Activated B cell treated with CpG ODN at 0.5 μM for 24 hours (primary cell): Measurements from ENCODE around the gene APLNR. TPM values are rescaled to one million over a fixed set of nuclear protein-coding genes. Genes with fewer than 3 reads are reported as not detected.

Experiments
- ATAC-seq: fragments of 200-7000 bp; cut with Tn5 transposase; one replicate; pipeline ENCODE4 v1.10.0; 2021; ENCODE audit warnings: low read depth, mild to moderate bottlenecking, moderate library complexity
- CTCF ChIA-PET: fragments of 350-600 bp; sonication (Branson Sonifier 250); formaldehyde crosslinking; loops from one replicate; lab custom pipeline; 2021; ENCODE audit warnings: antibody characterized with exemption; lab: Charles Lee
- POLR2A ChIA-PET: fragments of 350-600 bp; sonication (Branson Sonifier 250); formaldehyde crosslinking; loops from one replicate; lab custom pipeline; 2021; ENCODE audit warnings: antibody characterized with exemption; lab: Charles Lee
- DNase-seq: peaks from one replicate; pipeline ENCODE4 v3.0.0; 2022
- H3K27ac Mint-ChIP-seq: one replicate; pipeline ENCODE4 v1.8.0; 2020; ENCODE audit warnings: mixed read lengths
- H3K27me3 Mint-ChIP-seq: one replicate; pipeline ENCODE4 v1.8.0; 2021; ENCODE audit warnings: mixed read lengths
- H3K36me3 Mint-ChIP-seq: one replicate; pipeline ENCODE4 v1.8.0; 2021; ENCODE audit warnings: low read depth, mixed read lengths
- H3K4me1 Mint-ChIP-seq: one replicate; pipeline ENCODE4 v1.8.0; 2021; ENCODE audit warnings: mixed read lengths
- H3K4me3 Mint-ChIP-seq: one replicate; pipeline ENCODE4 v1.8.0; 2020; ENCODE audit warnings: mild to moderate bottlenecking, mixed read lengths
- H3K9me3 Mint-ChIP-seq: one replicate; pipeline ENCODE4 v1.8.0; 2020; ENCODE audit warnings: mixed read lengths
- CTCF ChIP-seq: fragments of 200-600 bp; IDR thresholded peaks from one replicate; pipeline ENCODE4 v1.8.0; 2022; ENCODE audit warnings: antibody characterized with exemption, mild to moderate bottlenecking
- intact Hi-C: fragments of 100-400 bp; cut with micrococcal nuclease; formaldehyde crosslinking; loops from one replicate; pipeline ENCODE4 v1.15.1; 2024
- total RNA-seq: library from RNA; stranded (reverse); gene quantifications from 2 replicates; pipeline ENCODE4 v1.2.3, GENCODE V29; 2022

The APLNR gene
- total RNA-seq, 1 donor from 2014 or later, result not detected

DNA sequence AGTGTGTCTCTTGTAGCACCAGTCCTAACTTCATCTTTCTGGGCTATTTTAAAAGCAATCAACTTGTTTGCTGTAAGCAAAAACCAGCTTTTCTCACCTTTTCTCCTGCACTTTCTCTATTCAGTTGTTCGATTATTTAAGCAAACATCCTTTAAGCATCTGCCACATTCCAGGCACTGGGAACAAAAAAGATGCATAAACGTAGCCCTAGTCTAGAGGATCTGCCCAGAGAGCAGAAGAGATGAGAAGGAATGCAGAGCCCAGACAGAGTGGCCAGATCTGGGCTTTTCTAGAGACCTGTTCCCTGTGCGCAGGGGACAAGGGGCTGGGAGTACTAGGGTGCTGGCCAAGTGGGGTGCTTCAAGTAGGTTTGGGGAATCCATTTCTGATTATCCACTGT lies 8.4 kb downstream of the APLNR start:
- intact Hi-C loops, result no loop called here
- no peak for TF ChIP-seq CTCF
- ATAC-seq (no peak), DNase-seq (no peak)
- H3K27ac Mint-ChIP-seq, result no peak overlapping the region
- H3K36me3 Mint-ChIP-seq, result no peaks in the 10 kb centered on the region
- no peak overlapping the region for H3K4me3 Mint-ChIP-seq
- H3K4me1 Mint-ChIP-seq, result no peaks in the 10 kb centered on the region
- POLR2A ChIA-PET, result no interaction called here
- no peaks in the 10 kb centered on the region for H3K9me3 Mint-ChIP-seq
- CTCF ChIA-PET, result no interaction called here
- peaks cover 22% of the 10 kb centered on the region for H3K27me3 Mint-ChIP-seq

DNA sequence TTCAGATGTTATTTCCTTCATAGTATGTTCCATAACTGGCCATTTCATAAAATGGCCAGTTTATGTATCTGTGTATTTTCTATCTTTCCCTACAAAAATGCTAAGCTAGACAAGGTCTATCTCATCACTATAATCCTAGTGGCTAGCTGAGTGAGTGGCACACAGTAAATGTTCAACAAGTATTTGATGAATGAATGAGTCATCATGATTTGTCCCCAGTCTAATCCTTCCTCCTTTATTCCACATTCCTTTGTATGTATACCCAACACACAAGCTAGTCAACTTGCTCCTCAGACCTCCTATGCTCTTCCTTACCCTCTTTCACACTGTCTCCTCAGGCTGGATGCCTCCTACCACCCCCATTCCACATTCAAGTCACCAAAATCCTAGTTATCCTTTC lies 12.5 kb downstream of the APLNR start:
- no peak for ATAC-seq
- Mint-ChIP-seq H3K36me3 (no peaks in the 10 kb centered on the region), H3K4me1 (no peaks in the 10 kb centered on the region), H3K27ac (no peak overlapping the region), H3K27me3 (no peaks in the 10 kb centered on the region), H3K4me3 (no peak overlapping the region), H3K9me3 (no peaks in the 10 kb centered on the region)
- intact Hi-C loops, result no loop called here
- ChIA-PET POLR2A (no interaction called here), CTCF (no interaction called here)
- DNase-seq, result no peak
- no peak for TF ChIP-seq CTCF

DNA sequence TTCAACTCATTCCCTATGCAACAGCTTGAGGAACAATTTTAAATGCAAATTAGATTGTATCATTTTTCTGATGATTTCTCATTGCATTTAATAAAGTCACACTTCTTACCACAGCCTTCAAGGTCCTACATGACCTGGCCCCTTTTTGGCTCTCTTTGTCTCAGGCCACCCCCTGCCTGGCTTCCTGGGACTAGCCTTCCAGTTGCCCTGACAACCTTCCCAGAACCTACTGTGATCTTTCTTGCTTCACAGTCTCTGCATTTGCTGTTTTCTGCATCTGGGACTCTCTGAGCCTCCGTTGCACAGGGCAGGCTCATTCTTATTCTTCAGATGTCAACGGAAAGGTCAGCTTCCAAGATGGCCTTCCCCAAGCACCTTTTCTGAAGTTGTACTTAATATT lies 12.9 kb downstream of the APLNR start:
- DNase-seq, result no peak
- Mint-ChIP-seq H3K36me3 (no peaks in the 10 kb centered on the region), H3K4me3 (no peak overlapping the region), H3K27me3 (no peaks in the 10 kb centered on the region), H3K4me1 (no peaks in the 10 kb centered on the region), H3K9me3 (no peaks in the 10 kb centered on the region), H3K27ac (no peak overlapping the region)
- intact Hi-C loops, result no loop called here
- ATAC-seq, result no peak
- no peak for TF ChIP-seq CTCF
- CTCF ChIA-PET, result no interaction called here
- POLR2A ChIA-PET, result no interaction called here

GRCh38 chr11:57223601-57224000 lies 13.4 kb downstream of the APLNR start:
- no peak overlapping the region for H3K27ac Mint-ChIP-seq
- no peak for DNase-seq
- no peaks in the 10 kb centered on the region for H3K36me3 Mint-ChIP-seq
- ChIA-PET CTCF (no interaction called here), POLR2A (no interaction called here)
- H3K4me1 Mint-ChIP-seq, result no peaks in the 10 kb centered on the region
- no peak for ATAC-seq
- no peaks in the 10 kb centered on the region for H3K9me3 Mint-ChIP-seq
- intact Hi-C loops, result no loop called here
- TF ChIP-seq CTCF, result no peak
- H3K27me3 Mint-ChIP-seq, result no peaks in the 10 kb centered on the region
- H3K4me3 Mint-ChIP-seq, result no peak overlapping the region

DNA sequence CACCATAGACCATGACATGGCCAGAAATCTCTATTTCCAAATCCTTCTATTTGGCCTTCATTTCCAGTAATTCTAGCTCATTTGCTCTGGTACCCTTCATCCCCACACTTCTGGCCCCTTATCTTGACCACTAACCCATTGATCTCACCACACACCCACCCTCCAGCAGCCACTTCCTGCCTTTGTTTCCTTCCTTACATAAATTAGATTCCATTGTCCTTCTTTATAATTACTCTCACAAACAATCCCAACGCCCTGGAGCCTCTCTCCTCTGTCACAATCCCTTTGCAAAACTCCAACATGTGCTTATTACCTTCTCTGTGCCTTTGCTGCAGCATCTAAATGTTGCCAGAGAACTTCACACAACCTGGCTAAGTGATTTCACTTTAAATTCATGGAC lies 14.8 kb downstream of the APLNR start:
- ATAC-seq (no peak), DNase-seq (no peak)
- Mint-ChIP-seq H3K4me1 (no peaks in the 10 kb centered on the region), H3K9me3 (no peaks in the 10 kb centered on the region), H3K27me3 (no peaks in the 10 kb centered on the region), H3K4me3 (no peak overlapping the region), H3K36me3 (no peaks in the 10 kb centered on the region), H3K27ac (no peak overlapping the region)
- CTCF ChIA-PET, result no interaction called here
- POLR2A ChIA-PET, result no interaction called here
- intact Hi-C loops, result no loop called here
- TF ChIP-seq CTCF, result no peak
